HCT116 (cell line): Measurements from ENCODE around the gene GRIK4. TPM values are rescaled to one million over a fixed set of nuclear protein-coding genes. Genes with fewer than 3 reads are reported as not detected.

Experiments used
- ATAC-seq: fragments of 200-7000 bp; cut with Tn5 transposase; 2 replicates; pipeline ENCODE4 v1.9.1; 2020; ENCODE audit warnings: mild to moderate bottlenecking, moderate library complexity
- BruUV-seq: library from RNA; stranded (reverse); fragments of 400-500 nt; replicated peaks from 2 replicates; lab custom pipeline; 2021; lab: Mats Ljungman, UMichigan
- CTCF ChIA-PET: fragments of 300-600 bp; sonication (Branson Sonifier 250); formaldehyde crosslinking; loops from one replicate; lab custom pipeline; 2021; ENCODE audit warnings: antibody characterized with exemption; lab: Charles Lee
- POLR2A ChIA-PET: fragments of 300-600, 350-600 bp; sonication (Branson Sonifier 250); formaldehyde crosslinking; loops from one replicate; lab custom pipeline; 2021; ENCODE audit warnings: antibody characterized with exemption; lab: Charles Lee
- RAD21 ChIA-PET, 2 experiments: fragments of 300-600 bp; sonication (Branson Sonifier 250); formaldehyde crosslinking; loops; one replicate each; lab custom pipeline; 2023; ENCODE audit warnings: low total read pairs in 2 of 2; ENCODE audit not compliant: uncharacterized antibody in 2 of 2, unreplicated experiment in 2 of 2, low non-redundant PET in 1 of 2; lab: Charles Lee
- DNase-seq: peaks from one replicate; pipeline ENCODE4 v3.0.0-alpha.2; 2010; ENCODE audit warnings: low read depth, low spot score
- H2AFZ ChIP-seq: fragments of 200-600 bp; shearing (Covaris generic), sonication (generic); 2 replicates; pipeline ENCODE4 v1.6.1; 2017; ENCODE audit warnings: low read depth, mixed run types, mixed read lengths, antibody characterized with exemption, low read length; ENCODE audit not compliant: poor library complexity, severe bottlenecking
- H3K27ac ChIP-seq: 2 replicates; pipeline ENCODE4 v1.5.1; 2012; ENCODE audit warnings: low read depth, low read length
- H3K27me3 ChIP-seq: fragments of 200-600 bp; sonication (generic); 2 replicates; pipeline ENCODE4 v1.6.1; 2016; ENCODE audit warnings: mixed run types, low read length, mixed read lengths; ENCODE audit not compliant: insufficient read depth
- H3K36me3 ChIP-seq, 2 experiments: fragments of 200-500 bp in 1 of 2; fragments of 200-600 bp in 1 of 2; sonication (Bioruptor generic) in 1 of 2; sonication (generic) in 1 of 2; 2 replicates each; pipeline versions ENCODE4 v1.5.1 to v1.6.1; 2014 to 2016; ENCODE audit warnings: low read length in 2 of 2, inconsistent platforms in 1 of 2, mixed read lengths in 1 of 2, mixed run types in 1 of 2; ENCODE audit not compliant: insufficient read depth in 2 of 2, control insufficient read depth in 1 of 2
- H3K4me1 ChIP-seq, 2 experiments: fragments of 200-600 bp in 1 of 2; sonication (generic) in 1 of 2; 2 replicates each; pipeline versions ENCODE4 v1.5.1 to v1.6.1; 2012 to 2017; ENCODE audit warnings: low read length in 2 of 2, inconsistent platforms in 1 of 2, mild to moderate bottlenecking in 1 of 2, mixed read lengths in 1 of 2, mixed run types in 1 of 2, moderate library complexity in 1 of 2; ENCODE audit not compliant: insufficient read depth in 2 of 2, control insufficient read depth in 1 of 2
- H3K4me2 ChIP-seq: fragments of 200-600 bp; sonication (generic); 2 replicates; pipeline ENCODE4 v1.6.1; 2017; ENCODE audit warnings: mixed run types, low read length, mixed read lengths
- H3K4me3 ChIP-seq, 2 experiments: fragments of 200-600 bp in 1 of 2; sonication (generic) in 1 of 2; replicated peaks in 1 of 2; 2 replicates each; pipeline ENCODE4 v1.5.1; 2011 to 2016; ENCODE audit warnings: low read length in 2 of 2, control low read depth in 1 of 2, low read depth in 1 of 2, mild to moderate bottlenecking in 1 of 2, mixed read lengths in 1 of 2, mixed run types in 1 of 2
- H3K79me2 ChIP-seq: fragments of 200-600 bp; sonication (generic); 2 replicates; pipeline ENCODE4 v1.6.1; 2017; ENCODE audit warnings: mild to moderate bottlenecking, mixed run types, low read length, moderate library complexity, mixed read lengths; ENCODE audit not compliant: insufficient read depth
- H3K9ac ChIP-seq: fragments of 200-600 bp; sonication (generic); 2 replicates; pipeline ENCODE4 v1.6.1; 2016; ENCODE audit warnings: low read length, mixed read lengths
- H3K9me2 ChIP-seq: fragments of 200-600 bp; sonication (generic), shearing (Covaris generic); 2 replicates; pipeline ENCODE4 v1.6.1; 2017; ENCODE audit warnings: mixed run types, mild to moderate bottlenecking, moderate library complexity; ENCODE audit not compliant: insufficient read depth
- H3K9me3 ChIP-seq, 2 experiments: fragments of 200-500 bp in 1 of 2; fragments of 200-600 bp in 1 of 2; sonication (Bioruptor generic) in 1 of 2; sonication (generic) in 1 of 2; 2 replicates each; pipeline ENCODE4 v1.6.1; 2014 to 2017; ENCODE audit warnings: low read length in 2 of 2, mixed read lengths in 2 of 2, inconsistent platforms in 1 of 2, low read depth in 1 of 2, mild to moderate bottlenecking in 1 of 2, mixed run types in 1 of 2, moderate library complexity in 1 of 2; ENCODE audit not compliant: control insufficient read depth in 1 of 2, insufficient read depth in 1 of 2
- H4K20me1 ChIP-seq: fragments of 200-600 bp; sonication (generic), shearing (Covaris generic); 2 replicates; pipeline ENCODE4 v1.6.1; 2017; ENCODE audit warnings: mixed run types, mild to moderate bottlenecking, moderate library complexity; ENCODE audit not compliant: insufficient read depth
- CEBPB ChIP-seq: IDR thresholded peaks from 2 replicates; pipeline ENCODE4 v1.6.1; 2012; ENCODE audit warnings: low read depth
- CTCF ChIP-seq, 3 experiments: fragments of 200-600 bp in 1 of 3; sonication (generic) in 1 of 3; IDR thresholded peaks in 2 of 3; conservative IDR thresholded peaks in 1 of 3; 2 replicates each; pipeline ENCODE4 v1.5.1; 2012 to 2017; ENCODE audit warnings: low read depth in 2 of 3, low read length in 2 of 3, antibody characterized with exemption in 1 of 3, borderline replicate concordance in 1 of 3, control low read depth in 1 of 3, mild to moderate bottlenecking in 1 of 3, mixed read lengths in 1 of 3, mixed run types in 1 of 3, moderate library complexity in 1 of 3; ENCODE audit not compliant: insufficient read depth in 1 of 3
- EZH2 ChIP-seq: fragments of 200-600 bp; sonication (generic); IDR thresholded peaks from 2 replicates; pipeline ENCODE4 v1.6.1; 2017; ENCODE audit warnings: antibody characterized with exemption, mixed run types
- POLR2A ChIP-seq: IDR thresholded peaks from 2 replicates; pipeline ENCODE4 v1.7.0; 2011; ENCODE audit warnings: borderline replicate concordance; ENCODE audit not compliant: insufficient read depth, insufficient read length; ENCODE audit errors: extremely low read depth
- YY1 ChIP-seq: IDR thresholded peaks from 2 replicates; pipeline ENCODE4 v1.6.1; 2011; ENCODE audit warnings: low read length, low read depth, moderate library complexity, mild to moderate bottlenecking; ENCODE audit not compliant: insufficient replicate concordance; ENCODE audit errors: extremely low read depth
- ZNF274 ChIP-seq: fragments of 200-500 bp; sonication (Bioruptor generic); IDR thresholded peaks from 2 replicates; pipeline ENCODE4 v1.6.1; 2014; ENCODE audit warnings: mild to moderate bottlenecking, low read depth, low read length, inconsistent platforms
- intact Hi-C: fragments of 100-400 bp; cut with micrococcal nuclease; formaldehyde crosslinking; loops from 2 replicates; pipeline ENCODE4 v1.10.0; 2022
- total RNA-seq: library from RNA; stranded (reverse); gene quantifications from one replicate; pipeline ENCODE4 v1.2.1, GENCODE V29; 2021; ENCODE audit not compliant: unreplicated experiment

The GRIK4 gene
- total RNA-seq, 1 experiment from 2014 or later: 0.52 TPM

DNA sequence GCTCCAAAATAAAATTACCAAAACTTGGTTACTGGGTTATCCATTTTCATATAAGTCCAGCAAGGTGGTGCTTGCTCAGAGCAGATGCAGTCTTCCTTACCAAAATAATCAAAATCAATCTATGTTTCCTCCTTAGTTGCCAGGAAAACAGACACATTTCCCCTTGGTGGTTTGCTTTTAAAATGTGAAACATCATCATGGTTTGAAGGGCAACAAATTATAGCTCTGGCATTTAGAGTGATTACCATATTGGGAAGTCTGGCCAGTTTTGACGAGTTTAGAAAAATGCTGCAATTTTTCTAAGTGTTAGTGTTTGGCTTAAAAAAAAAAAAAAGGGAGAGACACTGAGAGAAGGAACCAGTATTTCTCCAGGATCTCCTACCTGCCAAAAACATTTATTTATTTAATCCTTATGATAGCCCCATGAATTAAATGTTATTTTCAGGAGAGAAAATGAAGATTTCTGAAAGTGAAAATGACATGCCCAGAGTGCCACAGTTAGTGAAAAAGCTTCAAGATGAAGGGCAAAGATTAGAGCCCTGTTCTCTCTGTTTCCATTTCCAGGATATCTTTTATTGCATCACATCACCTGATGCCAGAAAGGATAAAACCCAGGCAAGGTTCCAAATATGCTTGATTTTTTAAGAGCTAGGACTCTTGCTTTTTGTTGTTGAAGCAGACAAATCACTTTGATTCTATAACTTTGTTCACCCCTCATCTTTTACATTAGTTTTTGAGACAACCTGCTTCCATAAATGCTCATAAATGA is 482.7 kb downstream of the GRIK4 start:
- Histone ChIP-seq H3K27ac (no peak overlapping the region), H3K9me2 (no peaks in the 10 kb centered on the region), H3K27me3 (peaks cover 64% of the 10 kb centered on the region), H3K4me3 (no peak overlapping the region), H3K4me1 (no peaks in the 10 kb centered on the region), H3K36me3 (no peaks in the 10 kb centered on the region), H3K9ac (no peak overlapping the region), H4K20me1 (no peaks in the 10 kb centered on the region), H3K79me2 (no peaks in the 10 kb centered on the region), H3K9me3 (no peaks in the 10 kb centered on the region), H3K4me2 (no peak overlapping the region), H2AFZ (no peak overlapping the region)
- POLR2A ChIA-PET: no interaction called here
- TF ChIP-seq CTCF (IDR thresholded peaks at IDR 0.05 in 2 of 3, conservative IDR thresholded peaks at IDR 0.05 in 1 of 3; ENCODE audit: borderline replicate concordance in 1 of 3, insufficient read depth in 1 of 3, low read depth in 2 of 3, low read length in 2 of 3) (no peak), POLR2A (no peak), YY1 (no peak)
- ATAC-seq (no peak), DNase-seq (no peak)
- BruUV-seq: no TSS peak
- RAD21 ChIA-PET: no interaction called here
- CTCF ChIA-PET: no interaction called here
- intact Hi-C loops: no loop called here

DNA sequence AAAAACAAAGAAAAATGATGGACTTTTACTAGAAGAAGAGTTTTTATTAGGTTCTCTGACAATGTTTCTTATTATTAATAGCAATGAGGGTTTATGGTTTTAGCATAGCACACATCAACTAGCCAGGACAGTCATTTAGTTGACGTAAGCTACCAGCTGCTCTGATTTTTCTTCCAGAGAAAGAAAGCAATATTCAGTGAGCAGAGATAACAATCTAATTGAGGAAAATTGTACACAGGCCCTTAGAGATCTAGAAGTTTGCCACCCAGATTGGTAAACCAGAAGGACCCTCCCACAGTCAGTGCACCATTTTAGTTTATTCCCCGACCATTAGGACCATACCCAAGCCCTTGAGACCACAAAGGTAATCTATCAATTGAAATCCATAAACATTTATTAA is 483.6 kb downstream of the GRIK4 start:
- TF ChIP-seq CEBPB (no peak), POLR2A (no peak), ZNF274 (no peak), EZH2 (no peak)
- ChIA-PET POLR2A (no interaction called here), CTCF (no interaction called here), RAD21 (no interaction called here)
- Histone ChIP-seq H3K4me2 (no peak overlapping the region), H3K4me3 (no peak overlapping the region), H3K27ac (no peak overlapping the region), H4K20me1 (no peaks in the 10 kb centered on the region), H3K4me1 (no peaks in the 10 kb centered on the region), H3K27me3 (peaks cover 59% of the 10 kb centered on the region), H3K9me2 (no peaks in the 10 kb centered on the region), H2AFZ (no peak overlapping the region), H3K9ac (no peak overlapping the region), H3K9me3 (no peaks in the 10 kb centered on the region), H3K79me2 (no peaks in the 10 kb centered on the region), H3K36me3 (no peaks in the 10 kb centered on the region)
- ATAC-seq: no peak
- DNase-seq: no peak
- intact Hi-C loops: no loop called here
- no TSS peak for BruUV-seq
